ENCODE measurements around the gene TLE6.

TLE6 gene

DNA sequence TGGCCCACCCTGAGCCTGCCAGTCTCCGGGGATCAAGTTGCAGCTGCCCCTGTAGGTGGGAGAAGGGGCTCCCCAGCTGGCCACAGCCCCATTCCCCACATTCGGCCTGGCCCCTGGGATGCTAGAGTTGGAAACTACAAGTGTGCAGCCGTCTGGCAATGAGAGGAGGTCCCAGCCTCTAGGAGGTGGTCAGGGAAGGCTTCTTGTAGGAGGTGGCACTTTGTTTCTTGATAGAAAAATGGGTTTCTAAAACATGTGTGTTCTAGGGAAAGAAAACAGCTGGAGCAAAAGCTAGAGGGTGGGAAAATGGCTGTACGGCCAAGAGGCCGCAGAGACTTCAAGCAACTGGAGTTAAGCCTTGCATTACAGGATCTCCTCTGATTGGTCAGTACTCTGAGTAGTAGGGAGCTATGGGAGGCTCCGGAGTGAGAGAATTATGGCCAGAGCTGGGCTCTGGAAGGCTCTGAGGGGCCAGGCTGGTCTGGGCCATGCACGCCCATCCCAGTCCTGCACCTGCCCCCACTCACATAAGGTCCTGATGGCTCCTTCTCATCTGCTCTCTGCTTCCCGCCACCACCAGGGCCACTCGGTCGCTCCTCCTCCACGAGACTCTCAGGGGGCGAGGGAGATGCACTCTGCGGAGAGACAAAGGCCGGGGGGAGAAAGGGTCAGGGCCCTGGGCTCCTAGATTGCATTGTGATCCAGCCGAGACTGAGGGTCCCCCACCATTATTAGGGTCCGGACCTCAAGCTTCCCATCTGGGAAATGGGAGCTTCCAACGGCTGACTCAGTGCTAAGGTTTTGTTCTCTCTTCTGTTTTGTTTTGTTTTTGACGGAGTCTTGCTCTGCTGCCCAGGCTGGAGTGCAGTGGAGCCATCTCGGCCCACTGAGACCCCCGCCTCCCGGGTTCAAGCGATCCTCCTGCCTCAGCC is 38.0 kb downstream of the TLE6 start:
- H3K27ac ChIP-seq = no peak overlapping the region
- TF ChIP-seq, protein P1, sequence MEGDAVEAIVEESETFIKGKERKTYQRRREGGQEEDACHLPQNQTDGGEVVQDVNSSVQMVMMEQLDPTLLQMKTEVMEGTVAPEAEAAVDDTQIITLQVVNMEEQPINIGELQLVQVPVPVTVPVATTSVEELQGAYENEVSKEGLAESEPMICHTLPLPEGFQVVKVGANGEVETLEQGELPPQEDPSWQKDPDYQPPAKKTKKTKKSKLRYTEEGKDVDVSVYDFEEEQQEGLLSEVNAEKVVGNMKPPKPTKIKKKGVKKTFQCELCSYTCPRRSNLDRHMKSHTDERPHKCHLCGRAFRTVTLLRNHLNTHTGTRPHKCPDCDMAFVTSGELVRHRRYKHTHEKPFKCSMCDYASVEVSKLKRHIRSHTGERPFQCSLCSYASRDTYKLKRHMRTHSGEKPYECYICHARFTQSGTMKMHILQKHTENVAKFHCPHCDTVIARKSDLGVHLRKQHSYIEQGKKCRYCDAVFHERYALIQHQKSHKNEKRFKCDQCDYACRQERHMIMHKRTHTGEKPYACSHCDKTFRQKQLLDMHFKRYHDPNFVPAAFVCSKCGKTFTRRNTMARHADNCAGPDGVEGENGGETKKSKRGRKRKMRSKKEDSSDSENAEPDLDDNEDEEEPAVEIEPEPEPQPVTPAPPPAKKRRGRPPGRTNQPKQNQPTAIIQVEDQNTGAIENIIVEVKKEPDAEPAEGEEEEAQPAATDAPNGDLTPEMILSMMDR (conservative IDR thresholded peaks at IDR 0.05) = no peak
- TF ChIP-seq ZFX (IDR thresholded peaks at IDR 0.05) = no peak

GRCh38 chr19:3017923-3018322 is 40.6 kb downstream of the TLE6 start:
- H3K27ac ChIP-seq = no peak overlapping the region
- TF ChIP-seq, protein P1 (conservative IDR thresholded peaks at IDR 0.05) = no peak
- TF ChIP-seq ZFX (IDR thresholded peaks at IDR 0.05) = no peak

DNA sequence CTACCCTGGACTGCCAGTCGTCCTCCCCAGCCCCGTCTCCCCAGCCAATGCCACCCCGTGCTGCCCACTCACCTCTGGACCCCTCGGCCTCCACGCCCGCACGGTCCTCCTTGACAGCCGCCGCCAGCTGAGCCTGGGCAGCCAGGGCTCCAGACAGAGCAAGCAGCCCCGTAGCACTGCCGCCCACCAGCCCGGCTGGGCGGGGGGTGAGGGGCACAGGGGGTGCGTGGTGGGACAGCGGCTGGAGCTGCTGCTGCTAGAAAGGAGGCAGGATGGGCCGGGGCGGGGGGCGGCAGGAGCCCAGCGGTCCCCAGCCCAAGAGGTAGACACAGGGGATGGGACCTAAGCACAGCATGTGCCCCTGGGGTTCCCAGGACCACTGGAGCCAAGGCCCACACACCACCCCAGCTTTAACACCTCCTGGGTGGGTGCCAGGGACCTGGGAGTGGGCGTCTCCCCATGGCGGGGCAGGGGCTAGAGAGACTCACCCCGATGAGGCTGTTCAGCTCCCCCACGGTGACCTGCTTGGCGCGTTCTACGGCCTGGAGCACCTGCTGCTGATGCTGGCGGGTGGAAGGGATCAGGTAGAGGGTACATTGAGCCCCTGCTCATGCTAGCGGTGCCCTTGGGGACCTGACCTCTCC is 42.0 kb downstream of the TLE6 start:
- TF ChIP-seq, protein P1 (conservative IDR thresholded peaks at IDR 0.05) = no peak
- TF ChIP-seq ZFX (IDR thresholded peaks at IDR 0.05) = no peak

DNA sequence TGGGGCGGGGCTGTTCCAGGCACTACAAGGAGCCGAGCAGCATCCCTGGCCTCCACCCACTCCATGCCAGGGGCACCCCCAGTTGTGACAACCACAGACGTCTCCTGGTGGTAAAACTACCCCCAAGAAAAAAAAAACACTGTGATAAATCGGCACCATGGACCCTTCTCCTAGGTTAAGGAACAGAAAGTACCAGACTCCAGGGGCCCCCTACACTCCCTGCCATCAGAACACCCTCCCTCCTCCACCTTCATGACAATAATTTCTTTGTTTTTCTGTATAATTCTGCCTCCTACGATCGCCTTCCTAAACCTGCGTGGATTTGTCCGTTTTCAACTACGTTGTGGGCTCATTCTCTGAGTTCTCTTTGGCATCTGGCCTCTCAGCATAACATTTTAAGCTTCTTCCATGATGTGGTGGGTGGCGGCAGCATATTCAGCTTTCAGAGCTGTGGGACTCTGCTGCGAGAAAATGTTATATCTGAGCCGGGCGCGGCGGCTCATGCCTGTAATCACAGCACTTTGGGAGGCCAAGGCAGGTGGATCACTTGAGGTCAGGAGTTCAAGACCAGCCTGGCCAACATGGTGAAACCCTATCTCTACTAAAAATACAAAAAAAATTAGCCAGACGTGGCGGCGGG is 43.1 kb downstream of the TLE6 start:
- H3K27ac ChIP-seq = no peak overlapping the region
- TF ChIP-seq, protein P1 (conservative IDR thresholded peaks at IDR 0.05) = no peak
- TF ChIP-seq ZFX (IDR thresholded peaks at IDR 0.05) = no peak

More for the DNA sequence above, 42.0 kb downstream of the TLE6 start:
- no peak overlapping the region for H3K27ac ChIP-seq

DNA sequence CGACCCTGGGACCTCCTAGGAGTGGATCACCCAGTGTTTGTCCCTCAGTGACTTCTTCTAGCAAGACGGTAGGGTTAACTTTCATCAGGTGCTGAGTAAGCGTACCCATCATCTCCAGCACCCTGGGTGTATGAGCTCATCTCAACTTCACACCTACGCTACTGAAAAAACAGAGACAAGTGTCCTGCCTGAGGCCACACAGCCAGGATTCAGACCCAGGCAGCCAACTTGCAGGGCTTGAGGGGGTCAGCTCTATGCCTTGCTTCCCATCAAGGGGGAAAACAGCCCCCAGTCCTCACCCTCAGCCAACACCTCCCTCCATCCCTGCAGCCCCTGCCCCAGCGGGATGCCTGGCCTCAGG is 47.1 kb downstream of the TLE6 start:
- TF ChIP-seq, protein P1 (conservative IDR thresholded peaks at IDR 0.05) = no peak
- no peak for TF ChIP-seq ZFX (IDR thresholded peaks at IDR 0.05)
- no peak overlapping the region for H3K27ac ChIP-seq

DNA sequence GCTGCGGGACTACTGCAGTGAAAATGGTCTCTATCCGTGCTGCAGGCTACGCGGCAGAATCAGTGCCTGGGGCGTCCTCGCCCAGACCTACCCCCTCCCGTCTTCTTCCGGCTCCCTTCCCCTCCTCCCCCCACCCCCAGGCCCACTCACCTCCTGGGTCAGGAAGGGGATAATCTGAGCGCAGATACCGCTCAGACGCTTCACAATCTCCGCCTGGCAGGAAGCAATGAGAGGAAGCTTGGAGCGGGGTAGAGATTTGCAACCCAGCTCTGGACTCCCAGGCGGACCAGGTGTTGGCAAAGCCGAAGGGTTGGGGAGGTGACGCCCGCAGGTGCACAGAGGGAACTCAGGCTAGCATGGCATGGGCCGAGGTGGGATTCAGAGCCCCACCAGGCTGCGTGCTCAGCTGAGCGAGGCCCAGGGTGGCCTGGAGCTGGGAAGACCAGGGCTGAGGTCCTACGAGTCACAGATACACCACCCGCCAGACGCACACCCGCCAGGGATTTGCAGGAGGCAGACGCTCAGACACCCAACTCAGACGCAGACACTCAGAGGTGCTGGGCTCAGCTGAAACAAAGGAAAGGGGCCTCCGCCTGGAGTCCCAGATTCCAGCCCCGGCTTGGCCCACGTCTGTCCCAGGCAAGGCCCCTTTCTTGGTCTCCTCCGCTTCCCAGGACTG is 47.6 kb downstream of the TLE6 start:
- no peak for TF ChIP-seq ZFX (IDR thresholded peaks at IDR 0.05)
- TF ChIP-seq, protein P1 (conservative IDR thresholded peaks at IDR 0.05) = no peak
- H3K27ac ChIP-seq = no peak overlapping the region
